K562 treated with DMSO at 1 percent for 4 hours (cell line): Measurements from ENCODE around the gene BRIX1. TPM values are rescaled to one million over a fixed set of nuclear protein-coding genes. Genes with fewer than 3 reads are reported as not detected.

Experiments used
- total RNA-seq: library from RNA; unstranded; fragments of 300-600 nt; gene quantifications from 2 replicates; pipeline ENCODE4 v1.2.3, GENCODE V29; 2022; ENCODE audit not compliant: insufficient read depth

BRIX1 gene
- 19.3 and 26.3 TPM in 2 replicates for total RNA-seq

DNA sequence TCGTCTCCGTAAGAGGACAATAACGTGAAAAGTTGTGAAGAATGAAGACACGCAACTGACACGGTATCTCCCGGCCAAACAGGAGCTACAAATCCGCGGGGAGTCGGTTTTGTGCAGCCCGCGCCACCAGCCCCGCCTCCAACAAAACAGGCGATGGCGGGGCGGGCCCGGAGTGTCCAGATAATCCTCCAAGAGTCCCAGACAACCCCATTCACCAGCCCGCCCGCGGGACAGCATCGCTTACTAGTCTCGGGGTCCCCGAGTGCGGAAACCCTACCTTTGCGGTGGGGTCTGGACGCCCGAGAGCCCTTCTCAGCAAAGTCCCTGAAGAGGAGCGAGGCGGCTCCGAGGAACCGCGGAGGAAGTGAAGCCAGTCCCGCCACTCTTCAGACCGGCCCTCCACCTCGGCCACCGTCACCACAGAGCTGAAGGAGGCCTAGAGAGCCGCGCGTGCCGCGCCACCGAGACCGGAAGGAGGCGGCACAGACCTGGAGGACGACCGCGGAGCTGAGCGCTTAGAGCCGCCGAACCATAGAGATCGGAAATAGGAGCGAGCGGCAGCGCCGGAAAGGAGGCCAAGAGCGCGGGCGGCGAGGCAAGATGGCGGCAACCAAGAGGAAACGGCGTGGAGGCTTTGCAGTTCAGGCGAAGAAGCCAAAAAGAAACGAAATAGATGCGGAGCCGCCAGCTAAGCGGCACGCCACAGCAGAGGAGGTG lies at the start of gene BRIX1, which contains the start of gene RAD1:
Gene BRIX1 (plus strand): TSS at position 573 of the 717 bp plus-strand sequence. CDS start 28 bp downstream, at position 601.
Gene RAD1 (minus strand): TSS at position 366 of the 717 bp plus-strand sequence. CDS start 612 bp downstream, outside the sequence.

DNA sequence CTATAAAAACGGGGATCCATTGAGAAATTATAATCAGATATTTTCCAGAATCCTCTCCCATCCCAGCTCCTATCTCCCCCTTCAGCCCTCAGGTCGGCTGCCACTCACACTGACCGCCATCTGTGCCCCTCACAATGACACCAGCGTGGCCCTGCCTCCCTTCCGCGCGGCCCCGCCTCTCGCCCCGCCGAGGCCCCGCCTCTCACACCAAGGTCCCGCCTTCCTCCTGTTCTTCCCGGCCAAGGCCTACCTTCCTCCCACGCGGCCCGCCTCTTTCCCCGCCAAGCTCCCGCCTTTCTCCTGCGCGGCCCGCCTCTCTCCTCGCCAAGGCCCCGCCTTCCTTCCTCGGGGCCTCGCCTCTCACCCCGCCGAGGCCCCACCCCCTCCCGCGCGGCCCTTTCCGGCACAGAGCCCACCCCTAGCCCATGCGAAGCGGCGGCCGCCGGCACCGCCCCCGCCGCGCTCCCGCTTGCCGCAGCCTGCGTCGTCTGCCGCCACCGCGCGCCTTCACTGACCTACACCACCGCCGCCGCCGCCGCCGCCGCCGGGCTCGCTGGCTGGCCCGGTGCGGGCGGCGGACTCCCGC lies 13.7 kb downstream of the BRIX1 start, which contains the start of gene DNAJC21:
Gene DNAJC21 (plus strand): TSS at position 426 of the 586 bp plus-strand sequence. CDS start 261 bp downstream, outside the sequence.

Other genes starting within 250 kb of the BRIX1 start
- gene TTC23L, start 76.5 kb upstream of the BRIX1 start, total RNA-seq: 0.17 and 2.4 TPM in 2 replicates
- gene RAD1, start 207 bp upstream of the BRIX1 start, total RNA-seq: 18.8 and 25.7 TPM in 2 replicates
- gene DNAJC21, start 13.8 kb downstream of the BRIX1 start, total RNA-seq: 34.3 and 40.7 TPM in 2 replicates
- not detected in 2 replicates for gene AGXT2, start 132.2 kb downstream of the BRIX1 start, total RNA-seq